Right renal cortex interstitium (tissue), 3 donors: ENCODE results near the gene MDFI. TPM values are rescaled to one million over a fixed set of nuclear protein-coding genes. Genes with fewer than 3 reads are reported as not detected.
A peak's percentile ranks its signal among the peaks of the same experiment; 100 is the strongest.
"Not testable (repeated sequence)": the region's sequence is repeated elsewhere in the genome, so short reads cannot be mapped to it uniquely, and the experiment has no call there.

Experiments used
- DNase-seq, 3 donors: peaks; one replicate each; pipeline ENCODE4 v3.0.0-alpha.2; 2013; ENCODE audit warnings: low read depth in 3 of 3, low spot score in 2 of 3
- polyA plus RNA-seq, 3 donors: library from polyadenylated mRNA; unstranded; fragments of 120-200 nt; gene quantifications; one replicate each; pipeline ENCODE4 v1.2.1, GENCODE V29; 2013; ENCODE audit not compliant: insufficient read length in 3 of 3

The MDFI gene
- polyA plus RNA-seq, 3 donors, result 32.0 to 37.5 (median 35.3) TPM

DNA sequence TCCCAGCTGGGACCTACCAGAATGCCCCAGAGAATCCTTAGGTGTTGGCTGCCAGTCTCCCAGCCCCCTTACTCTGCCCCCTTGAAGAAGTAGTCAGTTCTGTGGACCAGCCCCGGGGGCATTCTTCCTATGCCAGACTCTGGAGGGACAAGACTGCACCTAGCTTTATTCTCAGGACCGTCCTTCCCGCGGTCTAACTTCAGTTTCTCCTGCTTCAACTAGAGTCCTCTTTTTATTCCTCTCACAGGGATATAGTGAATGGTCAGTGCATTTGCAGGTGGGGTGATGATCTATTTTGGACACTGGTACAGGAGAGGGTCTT, 35.9 kb upstream of the MDFI start:
- DNase-seq, result no peak

DNA sequence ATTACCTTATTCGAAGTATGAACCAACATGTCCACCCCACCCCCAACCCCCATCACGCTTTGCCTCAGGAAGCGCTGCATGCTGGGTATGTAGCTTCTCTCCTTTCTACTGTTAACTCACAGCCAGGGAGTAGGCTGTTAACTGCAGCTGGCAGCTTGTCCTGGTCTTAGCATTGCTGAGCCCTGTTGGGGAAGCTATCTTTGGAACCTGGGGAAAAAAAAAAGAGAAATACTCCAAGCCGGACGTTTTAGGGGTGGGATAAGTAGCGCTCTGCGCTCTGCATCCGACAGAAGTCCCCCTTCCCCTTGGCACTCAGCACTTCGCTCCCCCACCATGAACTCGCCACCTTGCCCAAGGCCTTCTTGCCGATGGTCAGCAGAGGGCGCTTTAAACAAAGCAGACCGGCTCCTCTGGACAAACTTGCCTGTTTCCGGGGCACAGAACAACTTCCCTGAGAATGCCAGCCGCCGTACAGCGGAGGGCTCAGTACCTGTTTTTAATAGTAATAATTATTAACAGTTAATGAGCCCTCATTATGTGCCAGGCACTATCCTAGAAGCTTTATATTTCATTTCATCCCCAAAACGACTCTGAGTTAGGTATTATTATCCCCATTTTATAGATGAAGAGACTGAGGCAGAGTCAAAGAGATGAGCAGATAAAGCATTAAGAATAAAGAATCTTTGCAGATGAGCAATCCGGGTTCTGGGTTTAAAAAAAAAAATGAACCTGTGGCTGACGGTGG, 35.2 kb upstream of the MDFI start:
- peak; percentile 78 to 82 (median 81) for DNase-seq

DNA sequence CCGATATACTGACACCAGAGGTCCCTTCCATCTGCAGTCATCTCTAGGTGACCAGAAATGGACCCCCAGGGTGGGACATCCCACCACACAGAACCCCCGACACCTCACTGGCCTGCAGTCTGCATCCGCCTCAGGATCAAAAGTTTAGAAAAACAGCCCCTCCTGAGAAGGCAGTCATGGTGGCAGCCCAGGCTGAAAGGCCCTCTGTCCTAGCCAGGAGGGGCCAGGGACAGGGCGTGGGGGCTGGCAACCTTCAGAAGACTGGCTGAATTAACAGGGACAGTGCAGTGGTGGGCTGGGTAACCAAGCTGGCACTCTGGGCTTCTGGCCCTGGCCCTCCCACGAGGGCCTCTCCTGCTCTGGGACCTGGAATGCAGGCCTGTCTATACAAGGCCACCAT, 34.3 kb upstream of the MDFI start:
- no peak for DNase-seq

DNA sequence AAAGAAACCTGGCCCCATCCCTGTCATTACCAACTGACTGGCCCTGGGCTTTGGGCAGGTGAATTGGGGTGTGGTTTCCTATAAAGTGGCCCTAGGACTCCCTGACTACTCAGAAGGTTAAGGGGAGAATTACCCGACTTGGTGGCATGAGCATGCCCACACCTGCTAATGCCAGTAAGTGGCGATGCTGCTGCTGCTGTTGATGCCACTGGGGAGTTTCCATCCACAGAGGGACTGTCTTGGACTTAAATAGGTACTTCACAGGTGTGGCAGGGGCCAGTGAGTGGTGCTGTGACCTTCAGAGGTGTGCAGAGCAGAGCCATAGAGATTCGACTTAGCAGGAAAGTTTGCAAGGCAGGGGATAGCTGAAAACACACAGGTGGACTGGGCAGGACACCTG, 32.6 kb upstream of the MDFI start:
- no peak for DNase-seq

DNA sequence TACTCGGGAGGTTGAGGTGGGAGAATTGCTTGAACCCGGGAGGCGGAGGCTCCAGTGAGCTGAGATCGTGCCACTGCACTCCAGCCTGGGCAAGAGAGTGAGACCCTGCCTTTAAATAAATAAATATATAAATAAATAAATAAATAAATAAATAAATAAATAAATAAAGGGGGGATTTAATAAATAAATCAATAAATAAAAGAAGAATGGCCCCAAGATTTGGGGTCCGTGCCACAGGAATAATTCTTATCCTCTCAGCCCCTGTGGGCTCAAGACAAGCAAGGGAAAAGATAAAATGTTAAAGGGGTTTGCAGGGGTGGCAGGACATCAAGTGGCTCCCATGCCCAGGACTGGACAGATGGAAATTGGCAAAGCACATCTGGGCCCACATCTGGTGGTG, 31.2 kb upstream of the MDFI start:
- DNase-seq, result no peak

DNA sequence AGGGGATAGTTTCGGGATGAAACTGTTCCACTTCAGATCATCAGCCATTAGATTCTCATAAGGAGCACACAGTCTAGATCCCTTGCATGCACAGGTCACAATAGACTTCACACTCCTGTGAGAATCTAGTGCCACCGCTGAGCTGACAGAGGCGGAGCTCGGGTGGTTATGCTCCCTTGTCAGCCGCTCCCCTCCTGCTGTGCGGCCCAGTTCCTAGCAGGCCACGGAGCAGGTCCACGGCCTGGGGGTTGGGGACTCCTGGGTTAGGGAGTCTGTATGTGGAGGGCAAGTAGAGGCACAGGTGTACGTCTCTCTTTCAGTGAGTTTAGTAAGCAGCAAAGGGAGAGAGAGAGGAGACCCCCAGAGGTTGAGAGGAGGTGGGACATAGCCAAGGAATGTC, 30.5 kb upstream of the MDFI start:
- DNase-seq, result no peak

DNA sequence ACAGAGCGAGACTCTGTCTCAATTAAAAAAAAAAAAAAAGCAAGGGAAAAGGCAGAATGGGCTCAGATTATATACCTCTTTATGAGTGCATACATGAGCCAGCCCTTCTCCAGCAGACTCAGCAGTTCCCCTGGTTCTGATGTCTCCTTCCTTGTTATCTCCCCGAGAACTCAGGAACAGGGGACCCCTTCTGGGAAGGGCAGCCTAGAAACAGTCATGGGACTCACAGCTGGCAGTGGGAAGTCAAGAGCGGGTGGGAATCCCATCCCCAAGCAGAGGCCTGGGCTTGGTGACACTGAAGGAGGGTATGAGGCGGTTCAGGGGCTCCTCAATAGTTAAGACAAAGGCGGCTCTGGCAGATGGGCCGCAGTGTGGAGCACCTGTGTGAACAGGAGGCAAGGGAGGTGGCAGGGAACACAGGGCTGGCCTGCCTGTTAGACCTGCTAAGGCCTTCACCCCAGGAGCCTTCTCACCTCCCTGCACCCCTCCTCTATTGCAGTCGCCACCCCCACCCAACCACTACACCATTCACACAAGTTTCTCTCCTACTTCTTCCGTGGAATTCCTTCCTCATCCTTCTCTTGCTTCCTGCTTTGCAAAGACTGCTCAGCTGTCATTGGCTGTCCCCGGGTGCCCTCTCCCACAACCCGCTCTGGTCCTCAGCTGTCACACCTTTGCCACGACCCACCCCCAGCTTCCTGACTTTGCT, 29.7 kb upstream of the MDFI start:
- no peak for DNase-seq

DNA sequence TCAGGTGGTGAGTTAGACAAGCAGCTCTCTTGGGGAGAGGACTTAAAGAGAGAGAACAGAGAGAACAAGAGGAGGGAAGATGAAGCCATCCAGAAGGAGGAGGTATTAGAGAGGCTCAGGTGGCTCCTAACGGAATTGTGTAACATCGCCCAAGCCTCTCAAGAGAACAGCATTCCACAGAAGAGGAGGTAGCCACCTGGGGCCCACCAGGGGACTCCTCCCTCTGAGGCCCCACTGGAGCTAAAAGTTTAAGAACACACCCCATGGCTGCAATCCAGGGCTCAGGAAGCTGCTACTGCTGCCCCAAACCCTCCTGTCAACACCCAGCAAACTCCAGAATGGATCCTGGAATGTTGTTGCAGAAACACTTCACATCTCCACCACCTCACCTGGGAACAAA, 23.6 kb upstream of the MDFI start:
- DNase-seq, result no peak

DNA sequence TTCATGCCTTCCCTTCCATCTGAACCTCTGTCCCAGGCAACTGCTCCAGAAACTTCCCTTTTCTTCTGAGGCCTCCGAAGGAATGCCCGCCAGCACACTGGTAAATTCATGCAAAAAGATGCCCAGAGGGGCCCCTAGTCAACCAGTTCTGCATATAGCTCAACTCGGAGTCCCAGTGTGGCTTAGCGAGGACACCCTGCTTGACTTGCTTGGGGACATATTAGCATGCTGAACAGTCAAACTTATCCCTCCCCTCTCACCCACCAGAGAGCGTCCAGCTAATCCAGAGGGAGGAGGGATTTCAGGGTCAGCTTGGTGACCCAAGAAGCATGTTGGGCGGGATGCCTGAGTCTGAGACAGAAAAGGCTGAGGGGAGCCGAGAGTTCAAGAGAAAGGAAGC, 23.0 kb upstream of the MDFI start:
- DNase-seq, result no peak

DNA sequence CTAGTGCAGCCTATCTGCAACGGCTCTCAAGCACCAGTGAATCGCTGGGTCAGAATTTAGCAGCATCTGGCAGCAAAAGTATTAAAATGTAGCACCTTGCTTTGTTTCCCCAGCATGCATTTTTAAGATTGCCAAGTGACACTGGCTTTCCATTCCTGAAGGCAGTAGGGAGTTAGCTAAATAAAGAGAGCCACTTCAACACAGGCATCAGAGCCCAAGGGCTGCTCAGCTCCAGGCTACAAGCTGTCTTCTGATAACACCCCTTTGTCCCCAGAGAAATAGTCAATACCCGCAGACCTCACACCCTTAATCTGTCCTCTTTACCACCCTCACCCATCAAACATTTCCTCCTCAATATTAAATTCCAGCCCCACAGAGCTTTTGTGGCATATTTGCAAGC, 19.7 kb upstream of the MDFI start:
- no peak for DNase-seq

DNA sequence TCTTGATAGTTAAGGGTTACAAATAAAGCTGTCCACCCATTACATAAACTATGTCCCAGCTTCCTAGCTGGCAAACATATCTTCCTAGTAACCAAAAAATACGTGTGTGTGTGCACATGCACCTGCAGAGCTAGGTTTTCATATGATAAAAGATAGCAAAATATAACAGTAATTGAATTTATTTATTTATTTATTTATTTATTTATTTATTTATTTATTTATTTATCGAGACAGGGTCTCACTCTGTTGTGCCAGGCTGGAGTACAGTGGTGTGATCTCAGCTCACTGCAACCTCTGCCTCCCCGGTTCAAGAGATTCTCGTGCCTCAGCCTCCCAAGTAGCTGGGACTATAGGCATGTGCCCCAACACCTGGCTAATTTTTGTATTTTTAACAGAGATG, 19.1 kb upstream of the MDFI start:
- DNase-seq, result not testable (repeated sequence)

DNA sequence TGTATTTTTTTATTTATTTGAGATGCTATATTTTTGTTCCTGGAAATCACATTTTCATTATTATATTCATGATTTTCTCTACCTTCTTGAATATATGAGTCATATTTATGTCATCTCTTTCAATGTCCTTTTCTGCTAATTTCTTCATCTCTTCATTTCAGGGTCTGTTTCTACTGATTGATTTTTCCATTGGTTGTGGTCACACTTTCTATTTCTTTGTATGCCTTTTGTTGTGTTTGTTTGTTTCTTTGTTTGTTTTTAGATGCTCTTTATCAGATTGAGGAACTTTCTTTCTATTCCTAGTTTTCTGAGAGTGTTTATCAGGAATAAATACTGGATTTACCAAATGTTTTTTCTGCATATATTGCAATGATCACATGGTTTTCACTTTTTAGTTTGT, 16.9 kb upstream of the MDFI start:
- DNase-seq, result no peak

DNA sequence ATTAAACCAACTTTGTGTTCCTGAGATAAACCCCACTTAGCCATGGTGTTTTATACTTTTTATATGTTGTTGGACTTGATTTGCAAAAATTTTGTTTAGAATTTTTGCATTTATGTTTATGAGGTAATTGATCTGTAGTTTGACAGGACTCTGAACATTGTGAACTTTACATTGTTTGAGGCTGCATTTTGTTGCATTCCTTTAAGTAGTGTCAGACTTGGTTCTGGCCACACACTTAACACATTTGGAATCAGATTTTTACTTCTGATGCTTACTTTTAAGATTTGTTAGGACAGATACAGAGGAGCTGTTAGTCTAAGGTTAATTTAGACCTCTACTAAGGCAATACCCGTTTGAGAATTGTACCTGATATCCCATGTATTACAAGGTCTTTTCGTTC, 16.5 kb upstream of the MDFI start:
- no peak for DNase-seq

DNA sequence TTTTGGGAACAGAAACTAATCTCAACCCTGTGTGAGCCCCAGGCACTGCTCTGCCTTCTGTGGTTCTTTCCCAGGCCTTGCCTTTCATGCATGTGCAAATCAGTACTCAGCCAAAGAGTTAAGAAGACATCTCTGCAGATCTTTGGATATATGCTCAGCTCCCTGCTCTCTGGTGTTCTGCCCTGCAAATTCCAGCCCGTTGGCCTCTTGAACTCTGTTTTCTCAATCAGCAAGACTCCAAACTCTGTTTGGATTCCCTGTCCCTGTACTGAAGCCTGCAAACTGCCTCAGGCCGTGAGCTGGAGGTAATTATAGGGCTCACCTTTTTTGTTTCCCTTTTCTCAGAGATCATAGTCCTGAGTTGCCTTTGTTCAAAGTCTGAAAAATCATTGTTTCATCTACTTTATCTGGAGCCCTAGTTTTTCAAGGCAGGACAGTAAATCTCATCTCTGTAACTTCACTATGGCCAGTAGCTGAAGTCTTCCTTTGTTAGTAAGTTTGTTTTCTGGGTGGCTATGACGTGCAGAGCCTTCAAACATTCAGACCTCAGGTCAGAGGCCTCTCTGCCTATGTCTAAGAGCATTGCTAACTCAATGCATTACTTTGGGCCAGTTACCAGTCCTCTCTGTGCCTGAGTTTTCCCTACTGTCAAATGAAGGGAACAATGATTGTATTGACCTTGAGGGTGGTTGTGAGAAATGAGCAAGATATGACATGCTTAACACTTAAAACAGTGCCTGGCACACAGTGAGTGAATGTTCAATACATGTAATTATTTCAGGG, 15.9 kb upstream of the MDFI start:
- no peak for DNase-seq

DNA sequence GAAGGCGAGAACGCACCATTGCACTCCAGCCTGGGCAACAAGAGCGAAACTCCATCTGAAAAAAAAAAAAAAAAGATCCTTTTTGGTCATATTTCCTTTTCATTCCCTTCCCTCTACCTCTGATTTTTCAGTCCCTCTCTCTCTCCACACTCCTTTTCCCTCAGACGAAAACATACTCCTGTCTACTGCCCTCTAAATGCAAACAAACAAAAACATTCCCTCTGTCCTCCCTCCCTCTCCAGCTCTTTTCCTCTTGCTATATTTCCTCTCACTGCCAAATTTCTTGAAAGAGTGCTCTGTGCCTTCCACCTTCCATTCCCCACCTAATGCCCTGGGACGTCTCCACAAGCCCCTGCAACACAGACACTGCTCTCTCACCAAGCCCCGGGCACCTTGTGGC, 14.9 kb upstream of the MDFI start:
- no peak for DNase-seq

DNA sequence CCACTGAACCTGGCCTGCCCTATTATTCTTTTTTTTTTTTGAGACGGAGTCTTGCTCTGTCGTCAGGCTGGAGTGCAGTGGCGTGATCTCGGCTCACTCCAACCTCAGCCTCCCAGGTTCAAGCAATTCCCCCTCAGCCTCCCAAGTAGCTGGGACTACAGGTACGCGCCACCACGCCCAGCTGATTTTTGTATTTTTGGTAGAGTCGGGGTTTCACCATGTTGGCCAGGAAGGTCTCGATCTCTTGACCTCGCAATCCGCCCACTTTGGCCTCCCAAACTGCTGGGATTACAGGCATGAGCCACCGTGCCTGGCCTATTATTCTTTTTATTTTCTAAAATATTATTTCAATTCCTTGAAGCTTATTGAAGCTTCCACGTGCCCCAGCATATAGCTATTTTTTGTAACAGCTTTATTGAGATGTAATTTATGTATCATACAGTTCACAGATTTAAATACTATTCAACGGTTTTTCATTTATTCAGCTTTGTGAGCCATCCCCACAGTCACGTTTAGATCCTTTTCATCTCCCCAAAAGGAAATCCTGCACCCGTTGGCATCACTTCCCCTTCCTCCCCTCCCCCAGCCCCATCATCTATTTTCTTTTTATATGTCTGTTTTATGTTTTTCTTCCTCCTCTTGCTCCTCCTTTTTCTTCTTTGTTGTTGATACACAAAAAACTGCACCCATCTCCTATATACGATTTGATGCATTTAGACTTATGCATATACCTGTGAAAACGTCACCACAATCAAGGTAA, 13.5 kb upstream of the MDFI start:
- no peak for DNase-seq

DNA sequence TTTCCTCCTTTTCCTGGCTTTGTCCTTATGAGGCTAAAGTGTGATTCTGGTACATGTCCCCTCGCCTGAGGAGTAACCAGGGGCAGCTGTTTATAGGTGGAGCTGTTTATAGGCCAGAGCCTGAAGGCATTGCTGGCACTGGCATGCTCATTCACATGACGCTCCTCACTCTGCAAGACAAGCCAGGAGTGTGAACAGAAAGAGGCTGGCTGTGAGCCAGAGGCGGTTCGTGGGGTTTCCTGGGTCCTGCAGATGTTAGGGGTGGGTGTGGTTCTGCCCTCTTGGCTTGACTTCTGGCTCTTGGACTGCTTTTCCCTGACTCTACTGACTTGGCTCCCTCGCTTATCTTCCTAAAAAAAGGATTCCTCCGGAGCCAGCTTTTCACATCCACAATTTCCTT, 12.8 kb upstream of the MDFI start:
- no peak for DNase-seq

DNA sequence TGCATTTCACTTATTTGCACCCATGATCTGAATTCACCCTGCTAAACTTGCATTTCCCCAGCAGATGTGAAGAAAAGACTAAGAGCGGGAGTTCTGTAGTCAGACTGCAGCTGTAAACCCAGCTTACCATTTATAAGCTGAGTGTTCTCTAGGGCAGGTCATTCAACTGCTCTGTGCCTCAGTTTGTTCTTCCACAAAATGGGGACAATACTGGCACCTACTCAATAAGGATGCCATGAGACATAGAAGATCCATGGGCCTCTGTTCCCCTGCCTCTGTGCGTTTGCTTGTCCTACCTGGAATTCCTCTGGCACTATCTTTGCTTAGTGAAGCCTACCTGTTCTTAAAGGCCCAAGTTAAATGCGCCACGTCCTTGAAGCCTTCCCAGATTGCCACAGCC, 12.2 kb upstream of the MDFI start:
- no peak for DNase-seq

DNA sequence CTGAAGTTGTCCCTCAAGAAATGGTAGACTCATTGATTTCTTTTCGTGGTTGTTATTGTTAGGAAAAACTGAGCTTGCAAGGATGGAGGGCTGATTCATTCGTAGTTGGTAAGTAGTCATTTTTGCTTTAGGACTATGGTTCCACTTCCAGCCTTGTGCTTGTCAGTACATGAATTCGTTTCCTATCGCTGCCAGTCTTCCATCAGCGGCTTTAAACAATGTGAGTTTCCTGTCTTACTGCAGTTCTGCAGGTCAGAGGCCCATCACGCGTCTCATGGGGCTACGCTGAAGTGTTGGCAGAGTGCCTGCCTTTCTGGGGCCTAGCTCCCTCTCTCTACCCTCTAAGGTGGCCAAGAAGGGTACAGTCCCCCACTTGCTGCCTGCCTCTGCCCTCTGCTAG, 11.4 kb upstream of the MDFI start:
- no peak for DNase-seq

DNA sequence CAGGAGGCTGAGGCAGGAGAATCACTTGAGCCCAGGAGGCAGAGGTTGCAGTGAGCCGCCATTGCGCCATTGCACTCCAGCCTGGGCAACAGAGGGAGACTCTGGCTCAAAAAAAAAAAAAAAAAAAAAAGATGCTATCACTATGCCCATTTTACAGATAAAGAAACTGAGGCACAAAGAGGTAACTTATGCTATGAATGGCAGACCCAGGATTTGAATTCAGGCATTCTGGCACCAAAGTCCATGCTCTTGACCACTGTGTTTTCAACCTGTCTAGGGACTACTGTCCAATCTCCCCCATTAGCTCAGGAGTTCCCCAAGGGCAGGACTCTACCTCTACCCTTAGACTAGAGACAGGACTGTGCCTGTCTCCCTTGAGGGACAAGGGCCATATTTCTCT, 9.1 kb upstream of the MDFI start:
- DNase-seq, result no peak

DNA sequence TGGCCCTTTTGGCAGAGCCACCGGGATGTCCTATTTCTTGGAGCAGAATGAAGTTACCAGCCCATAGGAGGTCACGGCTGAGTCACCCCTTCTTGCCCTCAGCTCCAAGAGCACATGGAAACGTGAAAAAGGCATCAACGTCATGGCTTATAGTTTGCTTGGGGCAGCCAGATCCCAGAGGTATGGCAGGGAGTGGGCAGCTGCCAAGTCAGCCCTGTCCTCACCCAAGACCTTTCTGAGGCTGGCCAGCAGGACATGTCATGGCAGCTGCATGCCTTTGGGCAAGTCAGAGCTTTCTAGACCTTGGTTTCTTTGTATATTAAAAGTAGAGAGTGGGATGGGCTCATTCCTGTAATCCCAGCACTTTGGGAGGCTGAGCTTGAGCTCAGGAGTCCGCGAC, 8.2 kb upstream of the MDFI start:
- DNase-seq, result no peak
